Kidney glomerular epithelial cell (primary cell): ENCODE measurements around the gene TRAK1.
"Not testable (repeated sequence)": the region's sequence is repeated elsewhere in the genome, so short reads cannot be mapped to it uniquely, and the experiment has no call there.

Experiments
- DNase-seq: peaks from one replicate; lab custom pipeline; 2025; lab: John Stamatoyannopoulos, UW

TRAK1 gene, protein sequence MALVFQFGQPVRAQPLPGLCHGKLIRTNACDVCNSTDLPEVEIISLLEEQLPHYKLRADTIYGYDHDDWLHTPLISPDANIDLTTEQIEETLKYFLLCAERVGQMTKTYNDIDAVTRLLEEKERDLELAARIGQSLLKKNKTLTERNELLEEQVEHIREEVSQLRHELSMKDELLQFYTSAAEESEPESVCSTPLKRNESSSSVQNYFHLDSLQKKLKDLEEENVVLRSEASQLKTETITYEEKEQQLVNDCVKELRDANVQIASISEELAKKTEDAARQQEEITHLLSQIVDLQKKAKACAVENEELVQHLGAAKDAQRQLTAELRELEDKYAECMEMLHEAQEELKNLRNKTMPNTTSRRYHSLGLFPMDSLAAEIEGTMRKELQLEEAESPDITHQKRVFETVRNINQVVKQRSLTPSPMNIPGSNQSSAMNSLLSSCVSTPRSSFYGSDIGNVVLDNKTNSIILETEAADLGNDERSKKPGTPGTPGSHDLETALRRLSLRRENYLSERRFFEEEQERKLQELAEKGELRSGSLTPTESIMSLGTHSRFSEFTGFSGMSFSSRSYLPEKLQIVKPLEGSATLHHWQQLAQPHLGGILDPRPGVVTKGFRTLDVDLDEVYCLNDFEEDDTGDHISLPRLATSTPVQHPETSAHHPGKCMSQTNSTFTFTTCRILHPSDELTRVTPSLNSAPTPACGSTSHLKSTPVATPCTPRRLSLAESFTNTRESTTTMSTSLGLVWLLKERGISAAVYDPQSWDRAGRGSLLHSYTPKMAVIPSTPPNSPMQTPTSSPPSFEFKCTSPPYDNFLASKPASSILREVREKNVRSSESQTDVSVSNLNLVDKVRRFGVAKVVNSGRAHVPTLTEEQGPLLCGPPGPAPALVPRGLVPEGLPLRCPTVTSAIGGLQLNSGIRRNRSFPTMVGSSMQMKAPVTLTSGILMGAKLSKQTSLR

DNA sequence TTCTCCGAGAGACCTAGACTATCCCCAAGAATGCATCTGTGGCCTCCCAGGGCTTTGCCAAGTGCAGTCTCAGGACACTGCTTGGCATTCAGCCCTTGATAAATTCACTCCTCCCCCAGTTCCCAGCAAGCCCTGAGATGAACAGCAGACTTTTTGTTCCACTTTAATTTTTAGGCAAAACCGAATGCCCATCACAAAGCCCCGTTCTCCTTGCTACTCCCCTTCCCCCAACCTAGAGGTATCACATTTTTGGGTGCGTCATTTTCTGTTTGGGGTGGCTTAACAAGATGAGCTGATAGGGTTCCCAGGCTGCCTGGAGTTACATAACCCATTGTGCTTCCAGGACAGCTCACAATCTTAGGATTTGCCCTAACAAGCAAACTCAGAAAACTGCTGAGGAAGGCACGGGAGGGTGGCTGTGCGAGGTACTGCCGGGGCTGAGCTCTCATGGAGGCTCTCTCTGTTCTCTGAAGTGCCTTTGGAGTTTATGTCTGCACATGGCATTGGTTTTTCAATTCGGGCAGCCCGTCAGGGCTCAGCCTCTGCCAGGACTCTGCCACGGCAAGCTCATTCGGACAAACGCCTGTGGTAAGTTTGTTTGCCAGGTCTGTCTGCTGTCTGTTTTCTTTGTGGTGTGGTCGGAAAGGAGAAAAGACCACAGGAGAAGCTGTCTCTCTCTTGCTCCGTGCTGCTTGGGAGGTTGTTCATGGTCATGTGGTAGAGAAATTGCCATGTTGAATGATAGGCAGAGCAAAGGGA is at the start of gene TRAK1:
TSS of gene TRAK1 (plus strand) at position 385 of the 759 bp plus-strand sequence. CDS start at position 498, 113 bp downstream.
- DNase-seq = peak; percentile 64

DNA sequence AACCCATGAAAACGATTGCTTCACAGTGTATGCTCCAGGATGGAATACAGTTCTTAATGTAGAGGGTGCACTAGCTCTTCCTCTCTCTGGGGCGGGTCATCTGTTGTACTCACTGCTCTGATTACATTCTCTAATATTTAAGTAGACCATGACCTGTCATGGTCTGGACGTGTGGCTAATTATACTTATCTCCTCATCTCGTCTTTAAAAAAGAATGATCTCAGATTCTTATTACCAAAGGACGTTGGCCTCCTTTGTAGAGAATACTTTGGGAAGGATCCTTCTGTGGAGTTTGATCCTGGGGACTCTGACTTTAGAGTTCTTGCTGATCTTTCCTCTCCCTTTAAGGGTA is 48.4 kb upstream of the TRAK1 start:
- peak; percentile 72 for DNase-seq

DNA sequence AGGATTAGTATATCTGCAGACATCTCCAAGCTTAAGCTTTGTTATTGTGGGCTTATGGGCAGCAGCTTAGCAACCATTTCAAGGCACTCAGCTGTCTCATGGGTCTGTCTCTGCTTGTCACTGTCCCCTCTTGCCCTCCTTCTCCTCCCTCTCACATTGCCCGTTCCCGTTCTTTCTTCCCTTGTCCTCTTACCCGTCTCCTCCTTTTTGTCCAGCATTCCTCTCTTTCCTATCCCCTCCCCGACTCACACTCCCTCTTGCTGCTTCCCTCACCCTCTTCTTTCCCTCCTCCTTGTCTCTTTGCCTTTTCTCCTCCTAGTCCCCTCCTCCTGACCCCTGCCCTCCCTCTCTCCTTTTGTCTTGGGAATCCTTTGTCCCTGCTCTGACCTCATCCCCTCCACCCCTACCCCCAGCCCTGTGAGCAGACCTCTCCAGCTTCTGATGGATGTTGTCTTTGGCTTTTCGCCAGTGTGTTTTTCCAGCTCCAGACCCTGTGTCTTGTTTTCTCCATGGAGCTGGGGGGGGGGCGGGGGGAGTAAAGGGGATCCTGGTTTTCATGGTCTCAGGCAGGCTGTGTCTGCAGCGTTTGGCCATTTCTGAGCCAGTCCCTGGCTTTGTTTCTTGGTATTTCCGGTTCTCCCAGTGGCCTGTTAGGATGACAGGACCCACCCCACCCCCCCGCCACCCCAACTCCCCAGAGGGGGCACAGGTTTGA is 47.9 kb upstream of the TRAK1 start:
- DNase-seq = peak; percentile 84

DNA sequence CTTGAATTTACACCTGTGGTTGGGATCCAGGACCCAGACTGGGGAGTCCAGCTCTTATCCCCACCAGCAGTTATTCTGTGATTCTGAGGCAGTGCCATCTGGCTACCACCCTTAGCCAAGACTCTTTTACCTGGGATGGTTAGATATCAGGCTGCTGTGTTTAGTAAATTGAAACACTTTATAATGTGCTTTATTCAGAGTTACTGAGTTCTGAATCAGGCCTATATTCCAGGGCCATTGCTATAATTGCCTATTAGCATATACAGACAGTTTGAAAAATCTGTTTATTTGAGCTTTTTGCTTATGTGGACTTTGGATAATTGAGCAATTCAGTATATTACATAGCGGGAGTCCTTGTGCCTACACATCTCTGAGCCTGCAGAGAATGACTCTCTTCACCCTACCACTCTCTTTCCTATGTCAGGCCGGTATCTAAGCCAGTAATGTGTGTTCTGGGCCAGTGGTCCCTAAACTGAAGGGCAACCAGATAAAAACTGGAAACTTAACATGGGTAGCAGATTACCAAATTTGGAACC is 45.4 kb upstream of the TRAK1 start:
- no peak for DNase-seq

DNA sequence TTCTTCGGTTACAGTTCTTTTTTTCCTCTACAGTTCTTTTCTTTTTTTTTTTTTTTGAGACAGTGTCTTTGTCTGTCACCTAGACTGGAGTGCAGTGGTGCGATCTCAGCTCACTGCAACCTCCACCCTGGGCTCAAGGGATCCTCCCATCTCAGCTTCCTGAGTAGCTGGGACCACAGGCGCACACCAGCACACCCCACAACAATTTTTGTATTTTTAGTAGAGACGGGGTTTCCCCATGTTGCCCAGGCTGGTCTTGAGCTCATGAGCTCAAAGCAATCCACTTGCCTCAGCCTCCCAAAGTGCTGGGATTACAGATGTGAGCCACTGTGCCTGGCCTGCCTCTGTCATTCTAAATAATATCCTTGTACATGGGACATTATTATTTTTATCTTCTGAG is 42.6 kb upstream of the TRAK1 start:
- DNase-seq = not testable (repeated sequence)

DNA sequence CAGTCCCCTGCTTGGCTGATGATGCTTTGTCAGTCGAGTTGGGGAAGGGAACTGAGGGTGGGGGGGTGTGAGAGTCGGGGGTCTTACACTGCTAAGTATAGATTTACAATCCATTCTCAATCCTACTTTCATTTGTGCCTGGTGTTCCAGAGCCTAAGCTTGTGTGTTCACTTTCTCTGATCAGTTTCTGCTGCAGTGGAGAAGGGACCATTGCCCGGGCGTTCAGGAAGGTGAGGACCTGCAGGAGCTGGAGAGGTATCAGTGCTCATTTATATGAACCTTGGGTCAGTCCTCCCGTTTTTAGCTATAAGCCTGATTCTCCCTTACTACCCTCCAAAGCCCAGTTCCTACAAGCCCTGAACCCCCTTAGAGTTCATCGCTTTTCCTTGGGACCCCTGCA is 41.0 kb upstream of the TRAK1 start:
- DNase-seq = no peak

DNA sequence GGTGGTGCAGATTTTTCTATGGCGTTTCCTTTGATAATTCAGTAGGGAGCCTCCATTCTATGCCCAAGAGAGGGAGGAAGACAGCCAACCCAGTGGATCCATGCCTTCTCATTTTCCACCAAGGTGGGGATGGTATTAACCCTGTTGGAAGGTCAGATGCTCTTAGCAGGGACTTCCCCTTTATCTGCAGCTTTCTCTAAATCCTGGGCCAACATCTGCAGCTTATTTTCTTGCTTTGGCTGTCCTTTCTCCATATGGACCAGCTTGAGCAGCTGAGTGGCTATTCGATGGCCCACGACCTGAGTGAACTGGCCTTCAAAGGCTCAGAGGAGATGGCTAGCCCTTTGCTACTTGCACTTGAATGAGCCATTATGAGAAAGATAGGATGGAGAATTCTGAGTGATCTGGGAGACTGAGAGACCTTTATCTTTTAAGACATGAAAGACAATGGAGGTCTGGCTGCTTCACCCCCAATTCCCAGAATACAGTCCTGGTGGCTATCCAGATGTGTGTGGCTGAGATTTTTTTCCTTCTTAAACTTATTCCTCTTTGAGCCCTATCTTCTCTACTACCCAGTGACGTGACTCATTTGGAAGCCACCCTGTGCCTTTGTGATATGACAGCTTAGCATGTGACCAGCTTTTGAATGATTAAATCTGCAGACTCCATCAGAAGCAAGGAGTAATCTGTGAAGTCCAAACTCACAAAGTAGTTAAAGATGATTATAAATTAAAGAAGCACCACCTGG is 39.6 kb upstream of the TRAK1 start:
- no peak for DNase-seq

DNA sequence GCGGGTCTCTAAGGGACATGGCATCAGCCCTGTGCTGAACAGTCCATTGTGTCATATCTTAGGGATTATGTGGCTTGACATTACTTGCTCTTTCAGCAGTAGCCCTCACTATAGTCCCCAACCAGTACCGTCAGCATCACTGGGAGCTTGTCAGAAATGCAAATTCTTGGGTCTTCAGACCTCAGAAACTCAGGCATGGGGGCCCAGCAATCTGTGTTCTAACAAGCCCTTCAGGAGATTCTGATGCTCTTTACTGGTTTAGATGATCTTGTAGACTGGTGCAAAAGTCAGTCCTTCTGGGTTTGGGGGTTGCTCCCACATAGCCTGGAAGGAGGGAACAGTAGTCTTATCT is 39.0 kb upstream of the TRAK1 start:
- DNase-seq = no peak

DNA sequence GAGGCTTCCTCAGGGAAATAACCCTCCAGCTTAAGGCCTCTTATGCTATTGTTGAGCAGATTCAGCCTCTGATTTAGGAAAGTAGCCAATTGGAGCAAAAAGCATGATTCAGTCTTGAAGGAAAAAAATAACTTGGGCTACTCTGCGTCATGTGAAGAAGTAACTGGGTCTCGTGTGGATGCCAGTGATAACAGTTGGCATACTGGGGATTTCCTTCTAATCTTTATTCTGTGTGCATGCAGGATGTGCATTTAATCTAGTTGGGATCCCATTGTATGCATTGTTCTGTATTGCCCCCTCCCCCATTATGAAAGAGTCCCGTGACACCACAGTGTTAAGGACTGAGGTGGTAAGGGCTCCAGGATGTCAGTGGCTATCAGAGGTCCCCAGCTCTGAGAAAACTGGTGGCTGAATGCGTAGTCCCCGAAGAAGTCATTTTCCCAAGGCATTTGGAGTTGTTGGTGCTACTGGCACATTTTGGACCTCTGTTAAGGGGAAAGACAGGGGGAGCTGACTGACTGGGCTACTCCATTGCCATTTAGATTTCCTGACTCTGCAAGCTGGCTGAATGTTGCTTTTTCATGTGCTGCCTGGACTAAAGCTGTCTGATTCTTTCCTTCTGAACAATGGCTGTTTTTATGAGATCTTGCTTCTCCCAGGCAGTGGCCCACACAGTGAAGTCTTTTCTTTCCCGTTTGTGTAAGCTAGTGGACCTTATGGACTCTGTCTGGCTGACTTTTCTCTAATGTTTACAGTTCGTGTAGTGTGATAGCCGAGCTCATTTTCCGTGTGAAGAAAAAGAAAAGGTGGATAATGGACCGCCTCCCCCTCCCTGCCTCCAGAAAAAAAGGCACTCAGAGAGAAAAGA is 38.4 kb upstream of the TRAK1 start:
- DNase-seq = peak; percentile 43

DNA sequence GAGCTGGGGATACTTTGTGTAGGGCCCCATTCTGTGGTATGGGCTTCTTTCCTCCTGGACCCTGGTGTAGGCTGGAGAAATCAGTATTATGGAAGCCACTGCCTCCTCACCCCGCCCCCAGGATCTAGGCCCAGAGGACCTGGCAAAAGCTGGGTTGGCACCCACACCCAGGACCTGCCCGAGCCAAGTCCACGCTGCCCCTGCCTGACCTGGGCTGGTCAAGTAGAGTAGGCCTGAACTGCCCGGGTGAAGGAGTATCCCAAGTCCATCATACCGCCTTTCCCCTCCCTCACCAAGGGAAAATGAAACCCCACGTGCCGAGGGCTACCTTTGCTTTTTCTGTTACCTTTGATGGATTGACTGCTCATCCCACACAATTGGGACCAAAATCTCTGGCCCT is 37.7 kb upstream of the TRAK1 start:
- DNase-seq = no peak

DNA sequence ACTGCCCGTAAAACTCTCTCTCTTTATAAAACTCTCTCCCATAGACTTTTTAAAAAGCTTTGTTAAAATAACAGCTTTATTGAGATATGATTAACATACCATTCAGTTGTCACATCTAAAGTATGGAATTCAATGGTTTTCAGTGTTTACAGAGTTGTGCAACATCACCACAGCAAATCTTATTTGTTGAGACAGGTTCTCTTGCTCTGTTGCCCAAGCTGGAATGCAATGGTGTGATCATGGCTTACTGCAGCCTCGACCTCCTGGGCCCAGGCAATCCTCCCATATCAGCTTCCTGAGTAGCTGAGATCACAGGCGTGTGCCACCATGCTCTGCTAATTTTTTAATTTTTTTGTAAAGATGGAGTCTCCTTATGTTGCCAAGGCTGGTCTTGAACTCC is 35.9 kb upstream of the TRAK1 start:
- peak; percentile 23 for DNase-seq

DNA sequence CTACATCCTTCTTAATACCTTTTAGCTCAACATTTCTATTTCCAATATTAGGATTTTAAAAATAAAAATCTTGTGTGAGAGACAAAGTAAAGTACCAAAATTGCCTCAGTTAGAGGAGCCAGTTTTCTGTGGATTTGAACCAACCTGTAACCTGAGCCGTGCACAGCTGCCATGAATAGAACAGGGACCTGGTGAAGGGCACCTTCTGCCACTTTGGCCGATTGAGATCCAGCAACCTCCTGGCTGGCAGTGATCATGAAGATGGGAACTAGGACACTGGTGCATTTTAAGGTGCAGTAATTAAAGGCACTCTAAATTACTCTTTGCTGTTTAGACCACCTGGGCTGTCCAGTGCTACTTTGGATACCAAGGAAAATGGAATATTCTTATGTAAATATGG is 34.3 kb upstream of the TRAK1 start:
- DNase-seq = no peak

DNA sequence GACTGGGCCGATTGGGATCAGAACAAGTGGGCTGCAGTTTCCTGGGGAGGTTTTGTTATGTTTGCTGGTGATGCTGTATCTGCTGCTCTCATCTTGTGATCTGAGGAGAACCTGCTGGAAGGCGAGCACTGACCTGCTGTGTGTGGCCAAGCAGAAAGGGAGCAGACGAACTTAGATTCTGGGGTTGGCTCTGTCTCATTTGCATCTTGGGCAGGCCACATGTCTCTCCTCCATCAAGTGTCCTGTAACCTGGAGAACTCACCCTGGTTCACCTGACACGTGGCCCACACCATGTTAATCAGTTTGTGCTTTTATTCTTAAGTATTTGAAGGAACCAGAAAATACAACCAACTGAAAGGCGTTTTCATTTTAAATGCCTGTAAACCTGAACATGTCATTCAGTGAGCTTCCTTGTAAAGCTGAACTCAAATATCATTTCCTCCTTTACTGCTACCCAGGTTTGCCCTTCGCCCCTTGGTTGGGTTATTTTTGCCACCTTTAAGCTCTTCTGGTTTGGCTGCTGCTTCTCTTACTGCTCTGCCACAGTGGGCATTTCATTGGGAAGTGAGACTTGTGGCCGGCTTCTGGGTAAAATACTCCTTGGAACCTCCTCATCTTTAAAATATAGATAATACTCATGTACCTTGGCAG is 33.5 kb upstream of the TRAK1 start:
- DNase-seq = no peak

DNA sequence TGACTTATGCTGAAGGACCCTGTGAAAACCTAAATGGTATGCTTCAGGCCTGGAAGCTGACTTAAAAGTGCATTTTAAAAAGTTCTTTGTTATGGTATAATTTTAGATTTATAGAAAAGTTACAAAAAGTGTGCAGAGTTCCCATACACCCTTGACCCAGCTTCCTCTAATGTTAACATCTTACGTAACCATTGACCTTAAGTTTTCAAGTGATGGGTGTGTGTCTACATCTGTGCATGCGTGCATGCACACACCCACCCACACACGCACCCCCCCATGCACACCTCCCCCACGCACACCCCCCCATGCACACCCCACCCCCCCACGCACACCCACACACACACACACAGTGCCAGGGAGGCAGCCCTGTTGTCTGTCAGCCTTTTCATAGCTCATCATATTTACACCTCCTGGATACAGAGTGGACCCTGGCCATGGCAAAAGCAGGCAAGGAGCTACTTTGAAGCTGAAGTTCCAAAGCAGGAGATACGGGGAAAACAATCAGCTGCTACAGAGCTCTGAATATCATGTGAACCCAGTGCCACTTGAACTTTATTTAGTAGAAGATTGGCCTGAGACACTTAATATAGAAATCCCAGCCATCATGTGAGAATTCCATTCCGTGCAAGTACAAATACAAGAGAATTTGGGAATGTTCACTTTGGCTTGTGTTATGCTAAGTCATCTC is 30.0 kb upstream of the TRAK1 start:
- DNase-seq = no peak

DNA sequence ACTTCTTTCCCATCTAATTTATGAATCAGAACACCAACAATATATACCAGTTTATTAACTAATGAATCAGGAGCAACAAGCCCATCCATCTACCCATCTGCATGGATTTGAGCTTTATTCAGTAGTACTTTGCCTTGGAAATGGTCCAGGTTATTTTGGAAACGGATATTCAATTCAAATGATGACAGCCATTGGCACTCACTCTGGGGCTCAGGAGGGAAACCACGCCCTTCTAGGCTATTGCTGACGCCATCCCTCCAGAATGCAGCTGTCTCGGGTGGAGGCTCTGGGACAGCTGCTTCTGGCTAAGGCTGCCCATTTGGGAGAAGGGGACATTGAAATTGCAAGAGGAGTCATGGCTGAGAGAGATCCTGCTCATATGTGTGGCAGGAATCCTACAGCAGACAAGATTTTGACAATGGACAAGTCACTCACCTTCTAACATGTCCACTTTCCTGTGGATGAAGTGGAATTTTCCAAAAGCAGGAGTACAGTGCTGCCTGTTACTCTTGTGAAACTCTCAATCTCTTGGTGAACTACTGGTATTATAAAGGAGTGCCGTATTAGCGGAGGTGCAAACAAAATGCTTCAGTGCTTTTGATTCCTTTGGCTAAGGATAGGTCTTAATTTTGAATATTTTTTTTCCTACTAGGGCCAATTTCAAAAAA is 29.3 kb upstream of the TRAK1 start:
- DNase-seq = peak; percentile 62

DNA sequence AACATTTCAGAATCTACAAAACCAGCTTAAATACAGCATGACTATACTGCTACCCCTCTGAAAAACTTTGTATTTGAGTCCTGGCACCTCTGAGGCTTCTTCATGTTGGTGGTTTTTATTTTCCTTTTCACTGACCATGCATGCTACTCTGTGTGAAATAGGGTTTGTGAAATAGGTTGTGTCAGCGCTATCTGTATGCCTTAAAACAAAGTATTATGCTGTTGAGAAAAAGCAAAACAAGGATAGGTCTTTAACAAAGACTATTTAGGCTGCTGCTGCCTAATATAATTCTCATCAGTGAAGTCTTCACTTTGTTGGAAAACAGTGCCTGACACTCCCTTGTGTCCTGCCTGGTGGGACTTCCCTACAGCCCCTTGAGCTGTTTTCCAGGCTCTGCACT is 28.7 kb upstream of the TRAK1 start:
- no peak for DNase-seq

DNA sequence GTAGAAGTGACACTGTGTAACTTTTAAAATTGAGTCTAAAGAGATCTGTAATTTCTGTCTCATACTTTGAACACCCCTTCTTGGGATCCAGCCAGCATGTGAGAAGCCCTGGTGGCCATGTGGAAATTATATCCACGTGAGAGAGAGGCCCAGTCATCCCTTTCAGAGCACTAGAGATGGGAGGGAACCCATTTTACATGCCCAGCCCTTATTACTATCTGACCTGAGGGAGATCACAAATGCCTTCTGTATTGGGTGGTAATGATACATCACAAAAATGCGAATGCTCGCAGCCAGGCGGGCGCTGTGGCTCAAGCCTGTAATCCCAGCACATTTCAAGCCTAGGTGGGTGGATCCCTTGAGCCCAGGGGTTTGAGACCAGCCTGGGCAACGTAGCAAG is 27.3 kb upstream of the TRAK1 start:
- DNase-seq = no peak

DNA sequence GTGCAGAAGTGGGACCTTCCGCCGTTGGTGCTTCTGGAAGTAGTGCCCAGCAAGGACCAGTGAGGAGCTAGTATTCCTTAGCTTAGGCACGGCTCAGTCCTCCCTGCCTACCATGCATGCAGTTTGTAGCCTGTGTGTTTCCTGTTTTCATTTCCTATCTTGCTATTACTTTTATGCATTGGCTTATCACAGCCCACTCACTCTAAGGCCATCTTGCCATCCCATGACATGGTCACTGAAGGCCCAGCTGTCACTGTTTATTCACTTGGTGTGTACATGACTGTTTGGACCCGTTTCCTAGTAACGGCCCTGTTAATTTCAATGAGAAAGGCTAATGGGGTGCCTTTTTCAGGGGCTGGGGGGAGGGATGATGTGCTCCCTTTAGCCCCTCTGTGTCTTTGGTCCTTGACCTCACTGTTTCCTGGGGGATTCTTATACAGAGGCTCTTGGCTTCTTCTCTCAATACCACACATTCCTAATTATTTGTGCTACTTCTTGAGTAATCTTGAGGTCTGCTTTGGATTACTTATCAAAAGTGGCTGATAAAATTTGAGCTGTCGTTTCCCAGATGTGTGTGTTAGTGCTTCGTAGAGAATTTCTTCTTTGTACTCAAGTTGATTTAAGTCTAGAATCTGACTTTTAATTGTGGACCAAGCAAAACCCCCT is 24.5 kb upstream of the TRAK1 start:
- DNase-seq = no peak
